Cardiac muscle cell (in vitro differentiated cells and primary cell): ENCODE data around the gene RERE. TPM values are rescaled to one million over a fixed set of nuclear protein-coding genes. Genes with fewer than 3 reads are reported as not detected.
A peak's percentile ranks its signal among the peaks of the same experiment; 100 is the strongest.
"Not testable (repeated sequence)": the region's sequence is repeated elsewhere in the genome, so short reads cannot be mapped to it uniquely, and the experiment has no call there.

Source experiments
- DNase-seq, 2 donors: peaks; one replicate each; pipeline versions ENCODE4 v3.0.0 to v3.0.0-alpha.2; 2010 to 2017; ENCODE audit warnings: low read depth in 1 of 2, low spot score in 1 of 2
- H3K27ac ChIP-seq: fragments of 200-600 bp; sonication (generic); 2 replicates; pipeline ENCODE4 v1.5.1; 2016
- H3K27me3 ChIP-seq: fragments of 200-600 bp; sonication (generic); 2 replicates; pipeline ENCODE4 v1.6.0; 2016; ENCODE audit warnings: control low read depth
- H3K36me3 ChIP-seq: fragments of 200-600 bp; sonication (generic); 2 replicates; pipeline ENCODE4 v1.5.1; 2016; ENCODE audit warnings: control low read depth
- H3K4me1 ChIP-seq: fragments of 200-600 bp; sonication (generic); 2 replicates; pipeline ENCODE4 v1.8.1; 2017; ENCODE audit warnings: low read depth, mild to moderate bottlenecking, mixed run types
- H3K4me3 ChIP-seq: fragments of 200-600 bp; sonication (generic); 2 replicates; pipeline ENCODE4 v1.5.1; 2016; ENCODE audit warnings: mild to moderate bottlenecking
- H3K9me3 ChIP-seq: fragments of 200-600 bp; sonication (generic); 2 replicates; pipeline ENCODE4 v1.5.1; 2017; ENCODE audit warnings: low read depth, mild to moderate bottlenecking, control low read depth
- polyA plus RNA-seq: library from polyadenylated mRNA; unstranded; fragments of >200 nt; fragmentation: Nextera tagmentation; extraction: Ambion mirVana; gene quantifications from 2 replicates; pipeline ENCODE4 v1.2.1, GENCODE V29; 2016
- total RNA-seq: library from RNA; depleted of rRNA; stranded (reverse); fragments of >200 nt; gene quantifications from 2 replicates; pipeline ENCODE4 v1.2.3, GENCODE V29; 2016
- TF ChIP-seq, protein P1 (sequence below): IDR thresholded peaks from 2 replicates; pipeline ENCODE4 v1.5.1; 2012; ENCODE audit warnings: low read depth, mild to moderate bottlenecking, low read length

Gene RERE
- total and polyA plus RNA-seq, 2 experiments from 2014 or later = 72.5 to 81.0 TPM

DNA sequence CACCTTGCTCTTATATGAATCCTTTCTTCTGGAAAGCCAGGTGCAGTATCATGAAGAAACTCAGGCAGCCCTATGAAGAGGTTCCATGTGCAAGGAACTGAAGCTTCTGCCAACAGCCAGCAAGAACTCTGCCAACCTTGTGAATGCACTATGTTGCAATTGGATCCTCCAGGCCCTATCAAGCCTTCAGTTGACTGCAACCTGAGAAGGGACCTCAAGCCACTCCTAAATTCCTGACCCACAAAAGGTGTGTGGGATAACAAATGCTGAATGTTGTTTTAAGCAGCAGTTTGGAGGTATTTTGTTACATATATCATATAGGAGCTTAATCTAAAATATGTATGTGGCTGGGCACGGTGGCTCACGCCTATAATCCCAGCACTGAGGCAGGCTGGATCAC is 84.0 kb downstream of the RERE start:
- TF ChIP-seq, protein P1, sequence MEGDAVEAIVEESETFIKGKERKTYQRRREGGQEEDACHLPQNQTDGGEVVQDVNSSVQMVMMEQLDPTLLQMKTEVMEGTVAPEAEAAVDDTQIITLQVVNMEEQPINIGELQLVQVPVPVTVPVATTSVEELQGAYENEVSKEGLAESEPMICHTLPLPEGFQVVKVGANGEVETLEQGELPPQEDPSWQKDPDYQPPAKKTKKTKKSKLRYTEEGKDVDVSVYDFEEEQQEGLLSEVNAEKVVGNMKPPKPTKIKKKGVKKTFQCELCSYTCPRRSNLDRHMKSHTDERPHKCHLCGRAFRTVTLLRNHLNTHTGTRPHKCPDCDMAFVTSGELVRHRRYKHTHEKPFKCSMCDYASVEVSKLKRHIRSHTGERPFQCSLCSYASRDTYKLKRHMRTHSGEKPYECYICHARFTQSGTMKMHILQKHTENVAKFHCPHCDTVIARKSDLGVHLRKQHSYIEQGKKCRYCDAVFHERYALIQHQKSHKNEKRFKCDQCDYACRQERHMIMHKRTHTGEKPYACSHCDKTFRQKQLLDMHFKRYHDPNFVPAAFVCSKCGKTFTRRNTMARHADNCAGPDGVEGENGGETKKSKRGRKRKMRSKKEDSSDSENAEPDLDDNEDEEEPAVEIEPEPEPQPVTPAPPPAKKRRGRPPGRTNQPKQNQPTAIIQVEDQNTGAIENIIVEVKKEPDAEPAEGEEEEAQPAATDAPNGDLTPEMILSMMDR = no peak
- H3K36me3 ChIP-seq = no peaks in the 10 kb centered on the region
- no peak overlapping the region for H3K27ac ChIP-seq
- H3K4me1 ChIP-seq = no peaks in the 10 kb centered on the region
- no peak for DNase-seq
- H3K9me3 ChIP-seq = no peaks in the 10 kb centered on the region
- H3K27me3 ChIP-seq = no peaks in the 10 kb centered on the region
- H3K4me3 ChIP-seq = no peak overlapping the region

DNA sequence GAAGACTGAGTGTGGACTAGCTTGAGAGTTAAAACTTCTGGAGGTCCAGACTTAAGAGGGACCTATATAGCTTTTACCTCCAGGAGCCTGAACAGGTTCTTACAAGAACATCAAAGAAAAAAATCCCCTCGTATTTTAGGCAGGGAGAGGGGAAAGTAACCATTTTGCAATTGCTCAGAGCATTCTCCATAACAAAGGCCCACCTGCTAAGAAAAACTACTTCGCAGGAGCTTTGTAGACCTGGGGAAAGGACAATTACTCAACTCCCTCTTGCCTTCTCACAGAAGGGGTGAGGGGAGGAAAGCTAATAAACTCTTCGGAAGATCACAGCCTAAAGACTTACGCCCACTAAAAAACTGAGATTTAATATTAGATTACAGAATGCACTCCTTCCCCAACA is 86.3 kb downstream of the RERE start:
- no peak overlapping the region for H3K27ac ChIP-seq
- H3K9me3 ChIP-seq = no peaks in the 10 kb centered on the region
- DNase-seq = no peak
- H3K4me3 ChIP-seq = no peak overlapping the region
- no peaks in the 10 kb centered on the region for H3K4me1 ChIP-seq
- TF ChIP-seq, protein P1 = no peak
- no peaks in the 10 kb centered on the region for H3K36me3 ChIP-seq
- no peaks in the 10 kb centered on the region for H3K27me3 ChIP-seq

DNA sequence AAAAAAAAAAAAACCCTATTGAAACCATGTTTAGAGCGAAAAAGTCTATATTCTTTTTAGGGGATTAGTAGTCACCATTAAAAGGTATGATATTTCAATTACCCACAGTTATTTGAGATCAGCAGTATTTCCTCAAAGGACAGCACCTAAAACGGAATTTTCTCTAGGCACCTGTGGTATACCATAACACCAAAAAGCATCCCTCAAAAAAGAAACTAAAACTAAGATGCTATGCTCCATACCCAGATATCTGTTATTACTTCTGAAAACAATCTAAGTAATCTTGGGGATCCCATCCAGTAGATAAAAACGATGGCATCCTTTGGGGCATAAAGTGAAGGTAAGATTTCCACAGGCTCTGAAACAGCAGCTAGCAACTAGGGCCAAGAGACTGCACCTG is 89.0 kb downstream of the RERE start:
- peaks cover 6% of the 10 kb centered on the region for H3K4me1 ChIP-seq
- no peaks in the 10 kb centered on the region for H3K27me3 ChIP-seq
- H3K27ac ChIP-seq = peak overlapping the region; percentile 64
- H3K4me3 ChIP-seq = no peak overlapping the region
- DNase-seq = no peak
- TF ChIP-seq, protein P1 = no peak
- H3K36me3 ChIP-seq = no peaks in the 10 kb centered on the region
- no peaks in the 10 kb centered on the region for H3K9me3 ChIP-seq

DNA sequence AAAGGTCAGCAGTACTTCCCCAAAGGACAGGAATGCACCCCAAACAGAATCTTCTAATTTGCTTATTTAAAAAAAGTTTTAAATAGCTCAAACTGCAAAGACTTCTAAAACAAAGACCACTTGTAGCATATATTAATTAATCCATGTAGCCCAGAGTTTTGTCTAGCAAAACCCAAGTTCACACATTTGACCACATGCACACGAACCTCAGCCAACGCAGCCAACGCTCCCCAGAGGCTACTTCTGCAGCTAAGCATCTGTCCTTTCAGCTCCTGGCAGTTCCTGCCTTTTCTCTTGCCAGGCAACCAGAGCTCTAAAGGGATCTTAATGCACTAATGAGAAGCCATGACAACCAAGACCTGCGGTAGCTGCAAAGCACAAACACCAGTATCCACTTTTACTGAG is 89.6 kb downstream of the RERE start:
- peak in 1 of 2 donors; percentile 46 for DNase-seq
- H3K27ac ChIP-seq = peak overlapping the region; percentile 64
- no peaks in the 10 kb centered on the region for H3K27me3 ChIP-seq
- no peaks in the 10 kb centered on the region for H3K9me3 ChIP-seq
- H3K4me1 ChIP-seq = peaks cover 12% of the 10 kb centered on the region
- H3K4me3 ChIP-seq = no peak overlapping the region
- H3K36me3 ChIP-seq = no peaks in the 10 kb centered on the region
- TF ChIP-seq, protein P1 = no peak

DNA sequence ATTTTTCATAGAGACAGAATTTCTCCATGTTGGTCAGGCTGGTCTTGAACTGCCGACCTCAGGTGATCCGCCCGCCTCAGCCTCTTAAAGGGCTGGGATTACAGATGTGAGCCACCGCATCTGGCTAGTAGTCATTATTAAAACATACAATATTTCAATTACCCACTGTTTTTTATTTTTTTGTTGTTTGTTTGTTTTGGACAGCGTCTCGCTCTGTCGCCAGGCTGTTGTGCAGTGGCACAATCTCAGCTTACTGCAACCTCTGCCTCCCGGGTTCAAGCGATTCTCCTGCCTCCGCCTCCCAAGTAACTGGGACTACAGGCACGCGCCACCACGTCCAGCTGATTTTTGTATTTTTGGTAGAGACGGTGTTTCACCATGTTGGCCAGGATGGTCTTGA is 90.1 kb downstream of the RERE start:
- not testable (repeated sequence) for H3K4me3 ChIP-seq, H3K27ac ChIP-seq, H3K36me3 ChIP-seq, DNase-seq, H3K27me3 ChIP-seq, H3K9me3 ChIP-seq
- peaks cover 17% of the 10 kb centered on the region for H3K4me1 ChIP-seq

DNA sequence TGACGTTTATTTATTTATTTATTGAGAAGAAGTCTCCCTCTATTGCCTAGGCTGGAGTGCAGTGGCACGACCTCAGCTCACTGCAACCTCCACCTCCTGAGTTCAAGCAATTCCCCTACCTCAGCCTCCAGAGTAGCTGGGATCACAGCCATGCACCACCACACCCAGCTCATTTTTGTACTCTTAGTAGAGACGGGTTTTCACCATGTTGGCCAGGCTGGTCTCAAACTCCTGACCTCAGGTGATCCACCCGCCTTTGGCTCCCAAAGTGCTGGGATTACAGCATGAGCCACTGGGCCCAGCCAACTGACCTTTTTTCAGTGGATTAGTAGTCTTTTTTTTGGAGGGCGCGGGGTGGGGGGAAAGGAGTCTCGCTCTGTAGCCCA is 90.6 kb downstream of the RERE start:
- not testable (repeated sequence) for H3K4me3 ChIP-seq, H3K27ac ChIP-seq, DNase-seq, H3K9me3 ChIP-seq, H3K27me3 ChIP-seq, H3K36me3 ChIP-seq
- H3K4me1 ChIP-seq = peaks cover 21% of the 10 kb centered on the region

DNA sequence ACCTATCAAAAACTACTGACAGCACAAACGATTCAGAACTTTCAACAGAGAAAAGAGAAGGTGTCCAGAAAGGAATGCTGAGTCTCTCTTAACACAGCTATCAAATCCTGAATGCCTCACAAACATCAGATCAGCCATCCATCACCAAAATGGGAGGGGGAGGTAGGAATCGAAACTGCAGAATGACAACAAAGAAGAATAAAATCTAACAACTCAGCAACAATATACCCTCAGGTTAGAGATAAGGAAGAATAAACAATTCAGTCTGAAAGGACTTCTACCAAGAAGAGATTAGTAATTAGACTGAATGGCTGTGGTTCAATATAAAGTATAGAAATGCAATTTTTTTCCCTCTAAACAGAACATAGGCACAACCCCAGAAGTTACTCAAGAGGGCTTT is 94.4 kb downstream of the RERE start:
- TF ChIP-seq, protein P1 = no peak
- peaks cover 32% of the 10 kb centered on the region for H3K4me1 ChIP-seq
- peak overlapping the region; percentile 48 for H3K27ac ChIP-seq
- no peak for DNase-seq
- no peaks in the 10 kb centered on the region for H3K9me3 ChIP-seq
- H3K27me3 ChIP-seq = no peaks in the 10 kb centered on the region
- H3K36me3 ChIP-seq = no peaks in the 10 kb centered on the region
- no peak overlapping the region for H3K4me3 ChIP-seq
